Astrocyte (in vitro differentiated cells and primary cell): Measurements from ENCODE around the gene PRPS1.

Experiments used
- CTCF ChIP-seq: IDR thresholded peaks from 2 replicates; pipeline ENCODE4 v1.5.1; 2011; ENCODE audit warnings: low read depth, mild to moderate bottlenecking, inconsistent platforms, low read length, moderate library complexity; ENCODE audit not compliant: insufficient read depth
- EZH2 ChIP-seq: IDR thresholded peaks from 2 replicates; pipeline ENCODE4 v1.6.1; 2012; ENCODE audit warnings: mild to moderate bottlenecking, low read length, inconsistent platforms; ENCODE audit not compliant: insufficient read depth

GRCh38 chrX:107597264-107597663 lies 31.0 kb upstream of the PRPS1 start:
- TF ChIP-seq CTCF (no peak), EZH2 (no peak)
